Body of pancreas (tissue), 4 donors: ENCODE results near the gene KLHDC7B.

Experiments used
- CTCF ChIP-seq, 7 experiments: fragments of 450-650 bp in 4 of 7; fragments of 200-600 bp in 3 of 7; sonication (generic) in 3 of 7; IDR thresholded peaks; one replicate each; pipeline ENCODE4 v1.5.1; 2016 to 2019; ENCODE audit warnings: antibody characterized with exemption in 7 of 7
- POLR2A ChIP-seq, 3 donors: fragments of 450-650 bp; IDR thresholded peaks; one replicate each; pipeline ENCODE4 v1.6.1; 2016; ENCODE audit warnings: antibody characterized with exemption in 3 of 3, mild to moderate bottlenecking in 2 of 3

DNA sequence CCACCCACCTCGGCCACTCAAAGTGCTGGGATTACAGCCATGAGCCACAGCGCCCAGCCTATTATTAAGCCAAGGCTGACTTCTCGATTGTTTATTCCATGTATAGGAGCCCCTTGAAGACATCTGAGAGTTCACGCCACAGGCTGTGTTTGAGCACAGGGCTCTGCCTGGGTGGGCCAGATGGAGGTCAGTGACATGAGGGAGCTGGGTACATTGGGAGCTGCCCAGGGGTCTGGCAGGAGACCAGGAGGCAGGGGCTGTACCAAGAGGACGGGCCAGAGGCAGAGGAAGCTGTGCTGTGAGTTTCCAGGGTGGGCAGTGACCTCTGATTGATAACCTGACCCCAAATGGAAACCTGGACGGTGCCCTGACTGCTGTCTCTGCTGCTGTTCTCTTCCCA lies 43.6 kb upstream of the KLHDC7B start:
- TF ChIP-seq CTCF (IDR thresholded peaks at IDR 0.05) (no peak), POLR2A (IDR thresholded peaks at IDR 0.05) (no peak)
